ENCODE measurements around the gene ZRANB2.

The ZRANB2 gene

GRCh38 chr1:71068325-71069240 is 12.3 kb downstream of the ZRANB2 start:
- no peak for DNase-seq

GRCh38 chr1:71054791-71055190 is 26.0 kb downstream of the ZRANB2 start:
- DNase-seq = no peak

- DNase-seq = no peak
Observed at GRCh38 chr1:71054281-71054731, 26.5 kb downstream of the ZRANB2 start.

- DNase-seq = no peak
Observed at GRCh38 chr1:71053758-71054157, 27.1 kb downstream of the ZRANB2 start.

GRCh38 chr1:71053146-71053545 is 27.7 kb downstream of the ZRANB2 start:
- no peak for DNase-seq

GRCh38 chr1:71049951-71050598 is 30.8 kb downstream of the ZRANB2 start:
- peak in 1 of 2 donors; percentile 60 for DNase-seq

GRCh38 chr1:71047635-71048607 is 32.9 kb downstream of the ZRANB2 start, which contains the start of gene PTGER3:
PTGER3 (minus strand) TSS chr1:71047816; CDS start chr1:71047577, 239 bp downstream.
- DNase-seq = peak; percentile 21 to 32

GRCh38 chr1:71046891-71047634 is 33.8 kb downstream of the ZRANB2 start:
- DNase-seq = peak in 1 of 2 donors; percentile 13

- no peak for DNase-seq
Observed at GRCh38 chr1:71045463-71046028, 35.3 kb downstream of the ZRANB2 start.

- DNase-seq = no peak
Observed at GRCh38 chr1:71044833-71045232, 36.0 kb downstream of the ZRANB2 start.

- DNase-seq = no peak
Observed at GRCh38 chr1:71043065-71043464, 37.8 kb downstream of the ZRANB2 start.

- DNase-seq = no peak
Observed at GRCh38 chr1:71041806-71042205, 39.0 kb downstream of the ZRANB2 start.

- no peak for DNase-seq
Observed at GRCh38 chr1:71039661-71040262, 41.1 kb downstream of the ZRANB2 start.

GRCh38 chr1:71038942-71039341 is 41.9 kb downstream of the ZRANB2 start:
- no peak for DNase-seq

GRCh38 chr1:71037829-71038620 is 42.8 kb downstream of the ZRANB2 start:
- no peak for DNase-seq

GRCh38 chr1:71037066-71037465 is 43.8 kb downstream of the ZRANB2 start:
- DNase-seq = no peak

GRCh38 chr1:71033136-71033535 is 47.7 kb downstream of the ZRANB2 start:
- no peak for DNase-seq

GRCh38 chr1:71031426-71031825 is 49.4 kb downstream of the ZRANB2 start:
- no peak for DNase-seq

- no peak for DNase-seq
Observed at GRCh38 chr1:71030026-71030425, 50.8 kb downstream of the ZRANB2 start.

- no peak for DNase-seq
Observed at GRCh38 chr1:71028981-71029380, 51.9 kb downstream of the ZRANB2 start.

All from CD4-positive, alpha-beta T cell treated with Interleukin-4 for 1 hour (primary cell).